Measurements from ENCODE around the gene IGSF11. TPM values are rescaled to one million over a fixed set of nuclear protein-coding genes. Genes with fewer than 3 reads are reported as not detected.

The IGSF11 gene
- total RNA-seq, 1 donor from 2014 or later = 0.39 TPM

GRCh38 chr3:119011528-119011927, 23.1 kb downstream of the IGSF11 start:
- TF ChIP-seq EZH2 (IDR thresholded peaks at IDR 0.05; ENCODE audit: insufficient read depth, low read length) (no peak), CTCF (IDR thresholded peaks at IDR 0.05; ENCODE audit: insufficient read depth, low read depth, low read length) (no peak)
- no peaks in the 10 kb centered on the region for H3K79me2 ChIP-seq (ENCODE audit: insufficient read depth, low read length)
- peaks cover 4% of the 10 kb centered on the region for H3K9me3 Mint-ChIP-seq (ENCODE audit: unreplicated experiment)
- no peaks in the 10 kb centered on the region for H3K27me3 Mint-ChIP-seq (ENCODE audit: low read depth, unreplicated experiment)
- no peak overlapping the region for H3K4me3 Mint-ChIP-seq (ENCODE audit: unreplicated experiment)
- no peaks in the 10 kb centered on the region for H3K36me3 ChIP-seq (ENCODE audit: insufficient read depth, low read length)
- H3K27ac ChIP-seq (ENCODE audit: low read depth, low read length) = no peak overlapping the region
- FAIRE-seq (no peak), DNase-seq (ENCODE audit: low read depth) (no peak)
- H3K9ac ChIP-seq (ENCODE audit: low read length) = no peak overlapping the region
- no peaks in the 10 kb centered on the region for H3K4me1 ChIP-seq (ENCODE audit: insufficient read depth, low read length)
- H2AFZ ChIP-seq (ENCODE audit: low read depth, low read length) = no peak overlapping the region
- no peaks in the 10 kb centered on the region for H3K9me3 ChIP-seq (ENCODE audit: insufficient read depth, low read depth, low read length)
- H3K27me3 ChIP-seq (ENCODE audit: insufficient read depth, low read length) = no peaks in the 10 kb centered on the region
- H3K4me3 ChIP-seq (ENCODE audit: insufficient read depth, low read depth, low read length) = no peak overlapping the region
- no peaks in the 10 kb centered on the region for H4K20me1 ChIP-seq (ENCODE audit: insufficient read depth, low read length)
- H3K4me1 Mint-ChIP-seq (ENCODE audit: low read depth, unreplicated experiment) = no peaks in the 10 kb centered on the region
- H3K4me2 ChIP-seq (ENCODE audit: low read length) = no peak overlapping the region
- no peaks in the 10 kb centered on the region for H3K36me3 Mint-ChIP-seq (ENCODE audit: low read depth, unreplicated experiment)
- no peak overlapping the region for H3K27ac Mint-ChIP-seq (ENCODE audit: unreplicated experiment)

- TF ChIP-seq EZH2 (IDR thresholded peaks at IDR 0.05; ENCODE audit: insufficient read depth, low read length) = no peak
- no peak for TF ChIP-seq CTCF (IDR thresholded peaks at IDR 0.05; ENCODE audit: insufficient read depth, low read depth, low read length)
- H3K27me3 ChIP-seq (ENCODE audit: insufficient read depth, low read length) = no peaks in the 10 kb centered on the region
- no peak overlapping the region for H3K4me3 Mint-ChIP-seq (ENCODE audit: unreplicated experiment)
- no peaks in the 10 kb centered on the region for H3K9me3 ChIP-seq (ENCODE audit: insufficient read depth, low read depth, low read length)
- no peaks in the 10 kb centered on the region for H3K4me1 ChIP-seq (ENCODE audit: insufficient read depth, low read length)
- H3K4me2 ChIP-seq (ENCODE audit: low read length) = no peak overlapping the region
- H3K9me3 Mint-ChIP-seq (ENCODE audit: unreplicated experiment) = no peaks in the 10 kb centered on the region
- no peaks in the 10 kb centered on the region for H4K20me1 ChIP-seq (ENCODE audit: insufficient read depth, low read length)
- no peak overlapping the region for H2AFZ ChIP-seq (ENCODE audit: low read depth, low read length)
- H3K27ac ChIP-seq (ENCODE audit: low read depth, low read length) = no peak overlapping the region
- H3K4me1 Mint-ChIP-seq (ENCODE audit: low read depth, unreplicated experiment) = no peaks in the 10 kb centered on the region
- no peaks in the 10 kb centered on the region for H3K36me3 Mint-ChIP-seq (ENCODE audit: low read depth, unreplicated experiment)
- H3K79me2 ChIP-seq (ENCODE audit: insufficient read depth, low read length) = no peaks in the 10 kb centered on the region
- H3K27ac Mint-ChIP-seq (ENCODE audit: unreplicated experiment) = no peak overlapping the region
- no peak for FAIRE-seq
- no peak for DNase-seq (ENCODE audit: low read depth)
- H3K9ac ChIP-seq (ENCODE audit: low read length) = no peak overlapping the region
- no peaks in the 10 kb centered on the region for H3K27me3 Mint-ChIP-seq (ENCODE audit: low read depth, unreplicated experiment)
- H3K36me3 ChIP-seq (ENCODE audit: insufficient read depth, low read length) = no peaks in the 10 kb centered on the region
- no peak overlapping the region for H3K4me3 ChIP-seq (ENCODE audit: insufficient read depth, low read depth, low read length)
Measured at GRCh38 chr3:118997190-118997589, 37.5 kb downstream of the IGSF11 start.

GRCh38 chr3:118991775-118992174, 42.9 kb downstream of the IGSF11 start:
- DNase-seq (ENCODE audit: low read depth) (no peak), FAIRE-seq (no peak)
- Histone ChIP-seq H4K20me1 (ENCODE audit: insufficient read depth, low read length) (no peaks in the 10 kb centered on the region), H3K9me3 (ENCODE audit: insufficient read depth, low read depth, low read length) (no peaks in the 10 kb centered on the region), H3K4me2 (ENCODE audit: low read length) (no peak overlapping the region), H2AFZ (ENCODE audit: low read depth, low read length) (no peak overlapping the region), H3K9ac (ENCODE audit: low read length) (no peak overlapping the region), H3K27me3 (ENCODE audit: insufficient read depth, low read length) (no peaks in the 10 kb centered on the region), H3K36me3 (ENCODE audit: insufficient read depth, low read length) (no peaks in the 10 kb centered on the region), H3K27ac (ENCODE audit: low read depth, low read length) (no peak overlapping the region), H3K4me3 (ENCODE audit: insufficient read depth, low read depth, low read length) (no peak overlapping the region), H3K79me2 (ENCODE audit: insufficient read depth, low read length) (no peaks in the 10 kb centered on the region), H3K4me1 (ENCODE audit: insufficient read depth, low read length) (peaks cover 7% of the 10 kb centered on the region)
- Mint-ChIP-seq H3K9me3 (ENCODE audit: unreplicated experiment) (no peaks in the 10 kb centered on the region), H3K27me3 (ENCODE audit: low read depth, unreplicated experiment) (no peaks in the 10 kb centered on the region), H3K4me1 (ENCODE audit: low read depth, unreplicated experiment) (peaks cover 24% of the 10 kb centered on the region), H3K27ac (ENCODE audit: unreplicated experiment) (no peak overlapping the region), H3K4me3 (ENCODE audit: unreplicated experiment) (no peak overlapping the region), H3K36me3 (ENCODE audit: low read depth, unreplicated experiment) (no peaks in the 10 kb centered on the region)
- TF ChIP-seq EZH2 (IDR thresholded peaks at IDR 0.05; ENCODE audit: insufficient read depth, low read length) (no peak), CTCF (IDR thresholded peaks at IDR 0.05; ENCODE audit: insufficient read depth, low read depth, low read length) (no peak)
